ENCODE data around the gene DYNC1I2.

The DYNC1I2 gene

GRCh38 chr2:171778515-171778914, 91.2 kb downstream of the DYNC1I2 start:
- no peak for DNase-seq (ENCODE audit: low spot score)

DNA sequence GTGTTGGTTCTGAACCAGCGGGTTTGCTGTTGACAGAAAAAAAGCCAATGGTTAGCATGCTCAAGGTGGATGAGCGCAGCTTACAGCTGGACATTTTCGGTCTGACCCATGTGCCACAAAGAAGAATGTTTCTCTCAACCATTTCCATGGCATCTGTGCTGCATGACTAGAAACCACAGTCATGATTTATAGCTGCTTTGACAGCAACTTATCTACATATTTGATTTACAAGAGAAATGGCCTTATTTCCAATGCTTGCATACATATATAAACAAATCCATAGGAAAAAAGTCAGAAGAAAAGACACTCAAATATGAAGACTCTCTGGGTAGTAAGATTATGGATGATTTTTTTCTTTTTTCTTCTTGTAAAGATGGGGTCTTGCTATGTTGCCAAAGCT, 98.2 kb downstream of the DYNC1I2 start:
- no peak for DNase-seq (ENCODE audit: low spot score)

- no peak for DNase-seq (ENCODE audit: low spot score)
Measured at GRCh38 chr2:171787333-171788072, 100.2 kb downstream of the DYNC1I2 start.

DNA sequence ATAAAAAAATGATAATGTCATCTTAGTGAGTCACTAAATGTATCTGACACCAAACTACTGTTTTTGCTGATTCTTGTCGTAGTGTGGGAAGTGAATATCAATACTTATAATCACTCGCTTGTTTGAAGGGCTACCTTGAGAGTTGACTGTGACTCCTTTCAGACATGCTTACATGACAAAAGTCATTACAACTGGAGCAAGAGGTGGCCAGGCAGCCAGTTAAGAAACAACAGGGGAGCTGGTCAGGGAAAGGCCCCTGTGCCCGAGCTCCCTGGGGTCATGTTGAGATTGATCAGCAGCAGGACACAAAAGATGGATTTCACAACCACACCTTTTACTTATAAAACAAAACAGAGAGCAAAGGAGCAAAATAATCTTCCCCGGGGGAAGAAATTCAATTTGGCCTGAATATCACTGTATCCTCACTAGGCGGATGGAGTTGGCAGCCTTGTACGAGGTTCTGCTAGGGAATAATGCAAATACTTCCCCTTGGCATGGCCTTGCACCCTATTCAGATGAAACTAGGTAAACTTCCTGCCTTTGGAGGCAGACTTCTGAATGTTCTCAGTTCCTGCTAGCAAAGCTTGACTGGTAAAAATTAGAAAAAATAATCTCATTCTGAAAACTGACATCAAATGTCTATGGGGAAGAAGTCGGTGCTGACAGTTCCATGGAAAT, 101.2 kb downstream of the DYNC1I2 start:
- DNase-seq (ENCODE audit: low spot score) = no peak

DNA sequence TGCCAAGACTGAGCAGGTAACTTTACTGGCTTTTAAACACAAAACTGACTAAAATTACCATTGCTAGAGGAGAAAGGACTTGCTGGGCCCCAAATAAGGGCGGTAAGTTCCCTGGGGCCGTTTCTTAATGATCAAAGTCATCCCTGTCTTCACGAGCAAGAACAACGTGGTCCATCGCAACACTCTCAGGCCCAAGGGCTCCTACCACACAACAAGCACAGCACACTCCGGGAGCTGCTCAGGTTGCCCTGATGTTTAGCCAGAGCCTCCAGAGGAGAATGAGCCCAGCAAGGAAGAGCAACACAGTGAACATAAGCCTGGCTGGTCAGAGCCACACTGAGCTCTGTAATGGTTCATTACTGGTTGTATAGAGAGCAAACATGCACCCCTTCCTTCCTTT, 102.7 kb downstream of the DYNC1I2 start:
- no peak for DNase-seq (ENCODE audit: low spot score)

GRCh38 chr2:171791361-171791760, 104.1 kb downstream of the DYNC1I2 start:
- no peak for DNase-seq (ENCODE audit: low spot score)

DNA sequence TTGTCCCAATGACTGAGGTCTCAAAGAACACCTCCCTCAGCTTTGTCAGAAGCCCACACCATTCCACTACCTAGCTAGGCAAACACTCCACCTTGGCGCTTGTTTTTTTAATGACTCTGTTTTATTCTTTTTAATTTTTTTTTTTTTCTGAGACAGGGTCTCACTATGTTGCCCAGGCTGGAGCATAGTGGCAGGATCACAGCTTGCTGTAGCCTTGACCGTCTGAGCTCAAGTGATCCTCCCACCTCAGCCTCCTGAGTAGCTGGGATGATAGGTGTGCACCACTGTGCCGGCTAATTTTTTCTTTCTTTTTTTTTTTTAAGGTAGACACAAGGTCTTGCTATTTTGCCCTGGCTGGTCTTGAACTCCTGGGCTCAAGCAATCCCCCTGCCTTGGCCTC, 104.9 kb downstream of the DYNC1I2 start:
- no peak for DNase-seq (ENCODE audit: low spot score)

DNA sequence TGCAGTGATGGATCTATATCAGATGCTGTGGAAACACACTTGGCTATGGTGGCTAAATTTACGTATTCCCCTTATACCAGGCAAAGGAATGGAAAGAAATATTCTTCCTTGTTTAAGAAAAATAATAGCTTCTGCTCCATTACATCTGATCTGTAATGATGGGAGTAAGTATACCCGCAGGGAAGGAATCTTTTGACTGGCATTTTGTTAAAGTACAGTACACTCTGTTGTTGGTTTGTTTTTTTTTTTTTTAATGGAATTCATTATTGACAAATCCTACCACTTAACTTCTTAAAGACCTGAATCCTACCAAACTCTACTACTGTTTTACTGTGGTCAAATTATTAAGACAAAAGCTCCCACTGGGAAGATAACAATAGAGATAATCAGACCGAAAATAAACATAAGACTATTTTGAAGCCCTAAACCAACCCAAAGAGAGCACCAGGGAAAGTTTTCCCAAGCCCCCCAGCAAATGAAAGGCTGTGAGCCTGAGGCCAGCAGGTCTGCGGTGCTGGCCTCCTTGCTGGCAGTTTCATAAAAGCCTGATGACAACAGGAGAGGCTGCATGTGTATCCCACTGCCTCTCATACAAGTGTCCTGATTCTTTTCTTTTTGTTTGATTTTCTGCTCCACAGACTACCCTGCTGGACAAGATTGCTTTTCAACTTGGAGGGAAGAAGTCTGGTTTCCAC, 105.8 kb downstream of the DYNC1I2 start:
- DNase-seq (ENCODE audit: low spot score) = no peak

DNA sequence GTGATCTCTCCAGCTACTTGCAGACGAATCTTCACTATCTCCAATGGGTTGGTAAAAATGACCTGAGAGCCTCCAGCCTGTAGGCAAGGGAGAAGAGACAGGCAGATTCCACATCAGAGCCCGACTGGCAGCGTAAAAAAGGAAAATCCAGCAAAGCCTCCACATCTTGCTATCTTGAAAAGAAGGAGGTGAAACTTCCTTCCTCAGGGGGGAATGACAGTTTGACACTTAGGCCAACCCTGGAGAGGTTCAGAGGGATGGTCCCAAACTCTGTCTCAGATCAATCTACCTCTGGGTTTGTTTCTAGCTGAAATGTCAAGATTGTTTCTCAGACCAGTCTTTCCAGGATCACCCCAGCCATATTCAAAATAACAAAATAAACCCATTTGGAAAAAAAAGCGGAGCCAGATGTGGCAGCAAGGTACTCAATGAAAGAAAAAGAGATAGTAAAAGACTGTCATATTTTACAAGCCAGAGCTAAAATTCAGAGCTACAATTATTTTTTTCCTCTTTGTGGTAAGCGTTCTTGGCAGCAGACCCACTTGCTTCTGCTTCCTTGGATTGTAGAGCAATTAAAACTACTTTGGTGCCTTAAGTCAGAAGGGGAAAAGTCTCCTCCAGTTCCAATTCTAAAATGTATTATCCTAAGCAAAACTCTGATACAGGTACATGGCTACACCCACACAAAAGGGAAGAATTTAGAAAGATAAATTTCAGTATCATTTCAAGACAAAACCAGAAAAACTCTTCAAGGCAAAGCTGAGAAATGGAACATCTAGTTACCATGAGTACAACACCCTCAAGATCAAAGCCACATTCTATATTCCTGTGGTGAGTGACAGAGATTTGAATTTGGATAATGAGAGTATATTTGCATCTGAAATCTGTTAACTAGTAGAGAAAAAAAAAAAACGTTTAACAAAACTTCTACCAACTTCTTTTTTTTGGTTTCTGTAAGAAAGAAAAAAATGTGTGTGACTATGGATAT, 106.7 kb downstream of the DYNC1I2 start:
- no peak for DNase-seq (ENCODE audit: low spot score)

DNA sequence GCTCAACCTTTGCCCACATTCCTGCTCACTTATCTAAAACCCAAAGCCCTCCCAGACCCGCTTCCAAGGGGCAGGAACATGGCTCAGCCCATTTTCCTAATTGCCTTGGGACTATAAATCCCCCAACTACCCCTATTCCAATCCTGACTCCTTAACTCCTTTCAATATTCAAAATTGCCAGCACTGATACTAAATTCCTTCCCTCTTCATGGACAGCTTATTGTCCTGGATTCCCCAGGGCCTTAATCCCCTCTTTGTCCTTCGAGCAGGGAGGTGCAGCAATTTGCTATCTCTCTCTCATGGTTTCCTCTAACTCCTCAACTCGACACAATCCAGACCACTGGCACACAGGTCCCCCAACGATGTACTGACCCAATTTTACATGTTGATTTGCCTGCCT, 107.6 kb downstream of the DYNC1I2 start:
- DNase-seq (ENCODE audit: low spot score) = no peak
